ENCODE results near the gene CBFA2T2. TPM values are rescaled to one million over a fixed set of nuclear protein-coding genes. Genes with fewer than 3 reads are reported as not detected.
A peak's percentile ranks its signal among the peaks of the same experiment; 100 is the strongest.
"Not testable (repeated sequence)": the region's sequence is repeated elsewhere in the genome, so short reads cannot be mapped to it uniquely, and the experiment has no call there.

The CBFA2T2 gene
- total RNA-seq: 30.0 and 33.6 TPM in 2 replicates
- total RNA-seq (2013): 7.5 TPM
- polyA plus RNA-seq: 26.9 and 32.3 TPM in 2 replicates
- 17.4 and 26.0 TPM in 2 replicates for polyA minus RNA-seq

GRCh38 chr20:33490023-33490933 is at the start of gene CBFA2T2:
Gene CBFA2T2 (plus strand): TSS chr20:33490096. CDS start chr20:33490268, 172 bp downstream.
- POLR2A ChIA-PET: interaction anchor here (0.6 to 1.4 kb wide), 10 partner anchors 14 to 503 kb away, joined by 3 to 5 read pairs (median 4); partner anchors contain the start of genes CDK5RAP1, CHMP4B and RALY
- Histone ChIP-seq H3K27ac (ENCODE audit: low read length in 2 of 2) (peak within 1 kb of the TSS; percentile 97 to 99), H3K9me3 (ENCODE audit: control extremely low read depth in 1 of 3, control insufficient read depth in 2 of 3, insufficient read depth in 1 of 3, low read length in 2 of 3) (no peaks in the 10 kb centered on the region), H3K4me3 (ENCODE audit: control extremely low read depth in 1 of 5, extremely low read depth in 1 of 5, insufficient read depth in 1 of 5, low read depth in 2 of 5, low read length in 4 of 5) (peak within 1 kb of the TSS; percentile 59 to 90 (median 86)), H3K4me1 (ENCODE audit: control insufficient read depth in 2 of 2, insufficient read depth in 2 of 2, low read length in 2 of 2) (peaks cover 9 to 19% of the 10 kb centered on the region in 2 donors), H3K27me3 (replicated peaks in 1 of 4; ENCODE audit: control extremely low read depth in 1 of 4, control insufficient read depth in 3 of 4, insufficient read depth in 4 of 4, low read length in 3 of 4) (no peaks in the 10 kb centered on the region), H3K4me2 (replicated peaks; ENCODE audit: low read depth, low read length, poor library complexity, severe bottlenecking) (peak within 1 kb of the TSS; percentile 94), H3K36me3 (replicated peaks in 1 of 2; ENCODE audit: control extremely low read depth in 1 of 2, control insufficient read depth in 1 of 2, extremely low read depth in 1 of 2, insufficient read depth in 2 of 2, low read length in 1 of 2) (no peaks in the 10 kb centered on the region), H4K20me1 (ENCODE audit: control insufficient read depth, insufficient read depth, low read length, poor library complexity, severe bottlenecking) (peaks cover 9% of the 10 kb centered on the region), H2AFZ (ENCODE audit: insufficient read depth, low read depth, low read length, poor library complexity, severe bottlenecking) (peak within 1 kb of the TSS; percentile 94), H3K79me2 (ENCODE audit: control insufficient read depth, insufficient read depth, low read length) (peaks cover 48% of the 10 kb centered on the region), H3K9ac (ENCODE audit: low read length) (peak within 1 kb of the TSS; percentile 90)
- Mint-ChIP-seq H3K27ac (peak within 1 kb of the TSS; percentile 95), H3K9me3 (ENCODE audit: insufficient read depth) (no peaks in the 10 kb centered on the region), H3K27me3 (no peaks in the 10 kb centered on the region), H3K4me3 (peak within 1 kb of the TSS; percentile 93), H3K4me1 (peaks cover 16% of the 10 kb centered on the region)
- intact Hi-C loops (cut with micrococcal nuclease): loop anchor here (1.0 to 10.0 kb wide), 3 partner anchors 65 to 115 kb away; no protein-coding TSS in a partner anchor
- DNase-seq (no peak), ATAC-seq (ENCODE audit: low read depth) (peak; percentile 44)
- TF ChIP-seq CTCF (IDR thresholded peaks at IDR 0.05) (no peak), EZH2 (IDR thresholded peaks at IDR 0.05; ENCODE audit: borderline replicate concordance, insufficient read depth, low read depth, low read length, poor library complexity, severe bottlenecking) (no peak)
- CTCF ChIA-PET: interaction anchor here (0.6 to 1.9 kb wide), 7 partner anchors 16 to 177 kb away, joined by 3 to 17 read pairs (median 3); partner anchors contain the start of gene ACTL10
- WGBS (ENCODE audit: insufficient coverage): under 1% methylated on average over 101 of the region's 105 CpGs

- H3K36me3 ChIP-seq (replicated peaks in 1 of 2; ENCODE audit: control extremely low read depth in 1 of 2, control insufficient read depth in 1 of 2, extremely low read depth in 1 of 2, insufficient read depth in 2 of 2, low read length in 1 of 2); H3K27ac ChIP-seq (ENCODE audit: low read length in 2 of 2); H3K27me3 Mint-ChIP-seq; H3K9me3 Mint-ChIP-seq (ENCODE audit: insufficient read depth); DNase-seq; H3K27ac Mint-ChIP-seq; H3K4me2 ChIP-seq (replicated peaks; ENCODE audit: low read depth, low read length, poor library complexity, severe bottlenecking); POLR2A ChIA-PET; H3K79me2 ChIP-seq (ENCODE audit: control insufficient read depth, insufficient read depth, low read length); ATAC-seq (ENCODE audit: low read depth); H4K20me1 ChIP-seq (ENCODE audit: control insufficient read depth, insufficient read depth, low read length, poor library complexity, severe bottlenecking); H2AFZ ChIP-seq (ENCODE audit: insufficient read depth, low read depth, low read length, poor library complexity, severe bottlenecking); H3K4me3 ChIP-seq (ENCODE audit: control extremely low read depth in 1 of 5, extremely low read depth in 1 of 5, insufficient read depth in 1 of 5, low read depth in 2 of 5, low read length in 4 of 5); H3K9me3 ChIP-seq (ENCODE audit: control extremely low read depth in 1 of 3, control insufficient read depth in 2 of 3, insufficient read depth in 1 of 3, low read length in 2 of 3); H3K9ac ChIP-seq (ENCODE audit: low read length); H3K27me3 ChIP-seq (replicated peaks in 1 of 4; ENCODE audit: control extremely low read depth in 1 of 4, control insufficient read depth in 3 of 4, insufficient read depth in 4 of 4, low read length in 3 of 4); H3K4me3 Mint-ChIP-seq: not testable (repeated sequence)
- peaks cover 29% of the 10 kb centered on the region for H3K4me1 Mint-ChIP-seq
- intact Hi-C loops (cut with micrococcal nuclease): loop anchor here (5.0 kb wide), 1 partner anchor 672 kb away; the partner anchor contains the start of gene EIF2S2
- 86% methylated on average over 7 of the region's 7 CpGs for WGBS (ENCODE audit: insufficient coverage)
- peaks cover 13 to 23% of the 10 kb centered on the region in 2 donors for H3K4me1 ChIP-seq (ENCODE audit: control insufficient read depth in 2 of 2, insufficient read depth in 2 of 2, low read length in 2 of 2)
- CTCF ChIA-PET: interaction anchor here (1.7 kb wide), 1 partner anchor 24 kb away, joined by 4 read pairs; no protein-coding TSS in a partner anchor
Observed at GRCh38 chr20:33440562-33440961, 49.3 kb upstream of the CBFA2T2 start.

Data from B cell (primary cell).